HG03066 (cell line): Measurements from ENCODE around the gene MAPK9.
"Not testable (repeated sequence)": the region's sequence is repeated elsewhere in the genome, so short reads cannot be mapped to it uniquely, and the experiment has no call there.

Source experiments
- ATAC-seq: cut with Tn5 transposase; IDR thresholded peaks from one replicate; pipeline ENCODE4 v1.9.1; 2021; ENCODE audit warnings: low read depth; ENCODE audit not compliant: unreplicated experiment

MAPK9 gene

GRCh38 chr5:180250329-180250728, 41.6 kb downstream of the MAPK9 start:
- ATAC-seq = no peak

- no peak for ATAC-seq
These were observed 50.3 kb downstream of the MAPK9 start for GRCh38 chr5:180241600-180241999.

- ATAC-seq = no peak
These were observed 53.3 kb downstream of the MAPK9 start for GRCh38 chr5:180238631-180239030.

DNA sequence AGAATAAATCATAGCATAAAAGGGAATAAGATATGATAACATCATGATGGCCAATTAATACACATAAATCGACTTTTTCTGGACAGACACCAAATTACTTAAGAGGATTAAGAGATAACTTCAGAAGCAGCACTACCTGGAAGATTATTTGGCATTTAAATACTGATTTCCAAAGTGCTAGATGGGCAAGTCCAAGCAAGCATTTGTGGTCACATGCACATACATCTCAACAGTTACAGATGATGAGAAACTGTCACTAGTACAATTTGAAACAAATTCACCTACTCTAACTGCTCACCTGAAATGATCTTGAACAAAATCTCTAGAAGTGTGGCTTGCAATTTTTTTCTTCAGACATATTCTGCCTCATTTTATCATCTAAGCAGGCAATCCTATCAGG, 56.0 kb downstream of the MAPK9 start:
- ATAC-seq = no peak

DNA sequence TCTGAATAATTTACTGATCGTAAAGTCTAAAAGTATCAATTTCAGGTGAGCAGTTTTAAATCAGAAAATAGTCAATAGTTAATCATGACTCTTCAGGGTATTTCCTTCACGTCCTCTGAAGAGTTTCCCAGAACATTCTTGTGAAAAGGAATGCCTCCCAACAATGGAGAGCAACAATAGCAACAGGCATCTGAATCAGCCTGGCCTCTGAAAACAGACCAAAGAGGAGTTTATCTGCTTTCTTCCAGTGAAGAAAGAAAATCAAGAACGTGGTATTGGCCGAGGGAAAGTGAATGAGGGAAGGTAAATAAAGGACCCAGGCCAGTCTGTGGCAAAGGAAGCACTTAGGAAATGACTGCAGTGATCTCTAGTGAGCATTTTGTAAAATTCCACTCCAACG, 56.8 kb downstream of the MAPK9 start:
- no peak for ATAC-seq

- no peak for ATAC-seq
These were observed 57.6 kb downstream of the MAPK9 start for GRCh38 chr5:180234271-180234670.

- ATAC-seq = no peak
These were observed 58.2 kb downstream of the MAPK9 start for GRCh38 chr5:180233729-180234128.

DNA sequence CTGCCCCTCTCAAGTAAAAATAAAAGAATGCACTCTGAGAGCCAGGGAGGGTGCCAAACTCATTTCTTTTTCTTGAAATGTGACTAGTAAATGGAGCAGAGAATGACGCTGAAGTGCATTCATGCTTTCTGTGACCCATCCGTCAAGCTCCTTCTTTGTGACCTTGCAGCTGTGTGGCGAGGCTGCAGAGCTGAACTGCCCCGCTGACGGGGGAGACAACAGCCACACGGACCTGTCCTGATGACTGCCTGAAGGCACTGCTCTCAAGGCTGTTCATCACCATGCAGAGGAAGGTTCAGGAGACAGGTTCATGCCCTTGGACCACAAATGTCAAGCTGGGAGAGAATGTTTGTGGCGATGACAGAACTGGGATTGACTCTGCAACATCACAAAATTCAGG, 61.9 kb downstream of the MAPK9 start:
- no peak for ATAC-seq

DNA sequence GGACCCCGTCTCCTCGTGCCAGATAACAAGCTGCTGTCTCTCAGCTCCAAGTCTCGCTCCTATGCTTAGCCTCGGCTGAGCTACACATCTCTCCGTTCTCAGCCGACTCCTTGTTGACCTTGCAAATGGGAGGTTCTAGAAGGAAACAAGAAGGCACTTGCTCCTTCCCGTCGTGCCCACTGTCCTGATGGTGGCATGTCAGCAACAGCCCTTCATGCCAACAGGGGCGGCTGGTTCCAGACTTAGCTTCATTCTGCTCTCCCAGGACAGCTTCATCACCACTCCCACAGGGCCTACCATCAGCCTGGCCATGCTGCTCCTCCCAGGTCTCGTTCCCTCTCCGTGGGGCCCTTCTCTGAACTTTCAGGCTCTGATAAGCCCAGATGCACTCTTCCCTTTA, 69.8 kb downstream of the MAPK9 start:
- no peak for ATAC-seq

DNA sequence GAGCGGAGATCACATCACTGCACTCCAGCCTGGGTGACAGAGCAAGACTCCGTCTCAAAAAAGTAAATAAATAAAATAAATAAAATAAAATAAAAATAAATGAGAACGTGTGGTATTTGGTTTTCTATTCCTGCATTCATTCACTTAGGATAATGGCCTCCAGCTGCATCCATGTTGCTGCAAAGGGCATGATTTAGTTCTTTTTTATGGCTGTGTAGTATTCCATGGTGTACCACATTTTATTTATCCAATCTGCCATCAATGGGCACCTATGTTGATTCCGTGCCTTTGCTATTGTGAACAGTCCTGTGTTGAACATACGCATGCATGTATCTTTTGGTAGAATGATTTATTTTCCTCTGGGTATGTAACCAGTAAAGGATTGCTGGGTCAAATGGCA, 74.1 kb downstream of the MAPK9 start:
- ATAC-seq = no peak

DNA sequence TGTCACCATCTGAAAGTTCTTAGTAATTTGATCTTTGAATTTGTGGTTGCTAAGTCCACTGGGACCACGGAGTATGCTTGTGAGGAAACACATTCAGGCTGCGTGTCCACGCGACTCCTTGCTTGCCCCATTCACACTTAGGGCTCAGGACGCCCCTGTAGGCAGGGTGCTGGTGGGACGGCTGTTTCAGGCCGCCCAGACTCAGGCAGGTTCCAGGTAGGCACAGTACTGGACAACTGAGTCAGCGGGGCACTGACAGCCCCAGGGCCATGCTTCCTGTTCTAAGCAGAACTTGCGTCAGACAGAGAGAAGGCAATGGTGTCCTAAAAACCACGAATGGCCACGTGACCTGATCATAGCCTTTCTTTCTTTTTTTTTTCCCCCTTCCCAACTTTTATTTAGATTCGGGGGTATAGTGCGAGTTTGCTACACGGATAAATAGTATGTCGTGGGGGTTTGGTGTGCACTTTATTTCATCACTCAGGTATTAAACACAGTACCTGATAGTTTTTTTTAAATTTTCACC, 75.2 kb downstream of the MAPK9 start:
- ATAC-seq = no peak

DNA sequence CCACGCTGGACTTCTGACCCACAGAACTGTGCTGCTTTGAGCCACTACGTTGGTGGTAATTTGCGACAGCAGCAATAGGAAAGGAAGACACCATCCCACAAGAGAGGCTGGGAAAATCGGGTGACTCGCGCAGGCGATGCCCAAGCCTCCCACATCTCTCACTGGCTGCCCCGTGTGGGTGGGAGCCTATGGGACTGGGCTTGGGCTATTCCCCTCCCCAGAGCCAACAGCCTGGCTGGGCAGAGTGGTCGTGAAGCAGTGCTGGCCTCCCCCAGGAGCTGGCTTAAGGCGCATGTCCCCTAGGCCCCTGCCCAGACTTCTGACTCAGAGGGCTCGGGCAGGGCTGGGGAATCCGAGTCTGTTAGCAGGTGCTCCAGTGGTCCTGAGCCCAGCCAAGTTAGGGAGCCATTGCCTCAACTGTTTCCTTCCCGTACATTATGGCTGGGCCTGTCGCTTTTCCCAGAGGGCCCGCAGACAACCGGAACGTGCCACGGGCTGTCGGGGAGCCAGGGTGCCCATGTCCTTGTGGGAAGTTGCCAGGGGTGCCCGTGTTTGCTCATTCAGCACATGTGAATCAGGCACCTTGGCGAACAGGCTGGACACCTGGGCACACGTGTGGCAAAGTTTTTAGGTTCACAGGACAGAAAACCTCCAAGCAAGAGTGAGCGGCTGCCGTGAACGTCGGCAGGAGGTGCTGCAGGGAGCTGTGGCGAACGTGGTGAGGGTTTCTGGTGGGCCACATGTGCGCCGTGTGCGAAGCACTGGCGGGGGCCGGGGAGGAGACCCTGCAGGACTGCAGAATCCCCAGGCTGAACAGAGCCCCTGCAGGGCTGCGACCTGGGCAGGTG, 75.9 kb downstream of the MAPK9 start:
- ATAC-seq = no peak

DNA sequence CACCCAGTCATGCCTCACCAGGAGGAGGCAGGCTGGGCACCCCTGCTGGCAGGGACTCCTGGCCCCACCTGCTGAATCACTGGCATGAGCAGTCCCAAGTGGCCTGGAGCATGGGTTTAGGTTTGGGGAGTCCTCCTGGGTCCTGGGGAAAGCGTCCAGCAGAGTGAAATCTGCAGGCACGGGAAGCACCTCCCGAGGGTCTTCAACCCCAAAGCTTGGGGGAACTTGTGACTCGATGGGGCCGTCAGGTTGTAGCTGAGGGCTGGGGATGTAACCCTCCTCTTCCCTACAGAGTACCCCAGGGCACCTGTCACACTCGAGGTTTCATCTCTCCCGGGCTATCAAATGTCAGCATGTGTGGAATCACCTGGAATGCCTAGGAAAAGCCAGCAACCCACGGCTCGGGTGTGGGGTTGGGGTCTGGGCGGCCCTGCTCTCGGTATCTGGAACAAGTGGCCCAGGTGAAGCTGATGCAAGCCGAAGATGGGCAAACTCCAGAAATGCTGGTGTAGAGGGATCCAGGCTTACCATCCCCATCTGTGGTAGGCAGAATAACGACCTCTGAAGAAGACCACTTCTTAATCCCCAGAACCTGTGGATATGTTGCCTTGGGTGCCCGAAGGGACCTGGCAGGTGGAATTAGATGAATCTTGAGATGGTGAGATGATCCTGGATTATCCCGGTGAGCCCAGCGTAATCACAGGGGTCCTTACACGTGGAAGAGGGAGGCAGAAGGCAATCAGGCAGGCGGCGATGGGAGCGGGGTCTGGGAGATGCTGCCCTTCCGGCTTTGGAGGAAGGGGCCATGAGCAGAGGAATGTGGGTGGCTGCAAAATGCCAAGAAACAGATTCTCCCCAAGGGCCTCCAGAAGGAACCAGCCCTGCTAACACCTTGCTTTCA, 76.8 kb downstream of the MAPK9 start:
- ATAC-seq = no peak

GRCh38 chr5:180213657-180214207, 78.2 kb downstream of the MAPK9 start:
- ATAC-seq = no peak

GRCh38 chr5:180213256-180213600, 78.7 kb downstream of the MAPK9 start:
- ATAC-seq = no peak

GRCh38 chr5:180212363-180213255, 79.3 kb downstream of the MAPK9 start:
- no peak for ATAC-seq

DNA sequence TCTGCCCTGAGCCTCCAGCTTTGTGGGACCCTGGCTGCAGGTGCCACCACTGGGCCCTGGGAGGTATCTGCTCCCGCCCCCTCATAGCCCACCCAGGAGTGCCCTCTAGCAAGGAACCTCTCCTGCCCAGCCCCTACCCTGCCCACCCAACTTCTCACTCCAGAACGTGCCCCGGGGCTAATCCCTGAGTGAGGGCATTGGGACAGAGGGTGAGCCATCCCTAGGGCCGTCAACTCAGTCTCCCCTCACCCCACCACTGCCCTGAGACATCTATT, 80.2 kb downstream of the MAPK9 start:
- ATAC-seq = no peak

- no peak for ATAC-seq
These were observed 80.7 kb downstream of the MAPK9 start for GRCh38 chr5:180210961-180211760.

DNA sequence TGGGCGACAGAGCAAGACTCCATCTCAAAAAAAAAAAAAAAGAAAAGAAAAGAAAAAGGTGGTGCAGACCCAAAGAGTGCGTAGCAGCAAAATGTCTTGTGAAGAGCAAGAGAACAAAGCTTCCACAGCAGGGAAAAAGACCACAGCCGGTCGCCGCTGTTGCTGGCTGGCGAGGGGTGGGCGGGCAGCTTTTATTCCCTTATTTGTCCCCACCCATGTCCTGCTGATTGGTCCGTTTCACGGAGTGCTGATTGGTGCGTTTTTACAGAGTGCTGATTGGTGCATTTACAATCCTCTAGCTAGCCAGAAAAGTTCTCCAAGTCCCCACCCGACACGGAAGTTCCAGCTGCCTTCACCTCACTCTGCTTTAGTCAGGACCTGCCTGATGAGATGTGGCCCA, 81.8 kb downstream of the MAPK9 start:
- not testable (repeated sequence) for ATAC-seq

DNA sequence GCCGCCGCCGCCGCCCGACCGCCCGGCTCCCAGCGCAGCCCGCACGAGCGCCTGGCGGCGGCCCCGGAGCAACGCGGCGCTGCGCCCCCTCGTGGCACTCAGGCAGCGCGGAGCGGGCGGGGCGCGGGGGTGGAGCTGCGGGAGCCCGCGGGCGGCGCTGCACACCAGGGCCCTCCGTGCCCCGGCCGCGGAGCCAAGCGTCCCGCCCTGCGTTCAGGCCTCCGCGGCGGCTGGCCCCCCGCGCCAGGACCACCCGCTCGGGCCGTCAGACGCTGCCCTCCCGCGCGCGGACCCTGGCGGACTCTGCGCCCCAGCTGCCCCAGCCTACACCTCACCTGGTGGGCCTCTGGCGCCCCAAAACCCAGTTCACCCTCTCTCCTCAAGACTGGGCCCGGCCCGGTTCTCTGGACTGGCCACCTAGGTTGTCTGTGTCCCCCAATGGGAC, 82.7 kb downstream of the MAPK9 start, which contains the start of gene RASGEF1C:
Gene RASGEF1C, minus strand, starts transcription at position 75 of the 445 bp plus-strand sequence. CDS start 71,159 bp downstream, outside the sequence.
- no peak for ATAC-seq
